Esophagus muscularis mucosa (tissue), 4 donors: ENCODE measurements around the gene MACROD2.

Source experiments
- EP300 ChIP-seq: sonication (generic); formaldehyde crosslinking; IDR thresholded peaks from one replicate; pipeline ENCODE4 v1.6.1; 2017; ENCODE audit warnings: antibody characterized with exemption
- POLR2A ChIP-seq: fragments of 450-650 bp; IDR thresholded peaks from one replicate; pipeline ENCODE4 v1.6.1; 2017; ENCODE audit warnings: antibody characterized with exemption, moderate library complexity, mild to moderate bottlenecking, low read depth
- TF ChIP-seq, protein P1 (sequence below), 3 experiments: fragments of 200-600 bp in 2 of 3; fragments of 450-650 bp in 1 of 3; sonication (generic) in 2 of 3; IDR thresholded peaks; one replicate each; pipeline ENCODE4 v1.5.1; 2017 to 2019; ENCODE audit warnings: antibody characterized with exemption in 3 of 3, mild to moderate bottlenecking in 2 of 3, moderate library complexity in 1 of 3

DNA sequence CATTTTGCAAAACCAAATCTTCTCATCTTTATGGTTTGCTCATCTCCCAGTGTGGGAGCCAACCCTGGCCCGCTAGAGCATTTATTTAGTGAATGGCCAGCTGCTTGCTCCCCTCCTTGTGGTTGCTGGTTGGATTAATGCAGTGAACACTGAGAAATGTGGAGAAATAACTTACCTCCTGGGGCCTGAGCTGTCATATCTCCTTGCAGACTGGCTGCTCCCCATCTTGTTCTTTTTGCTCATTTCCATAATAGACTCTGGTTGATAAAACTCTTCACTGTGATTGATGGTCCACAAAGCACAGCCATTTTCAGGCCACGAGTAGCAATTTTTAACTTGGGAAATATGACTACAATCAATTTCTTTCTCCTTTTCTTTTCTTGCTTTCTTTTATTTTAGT lies 1420.6 kb downstream of the MACROD2 start:
- TF ChIP-seq, protein P1, sequence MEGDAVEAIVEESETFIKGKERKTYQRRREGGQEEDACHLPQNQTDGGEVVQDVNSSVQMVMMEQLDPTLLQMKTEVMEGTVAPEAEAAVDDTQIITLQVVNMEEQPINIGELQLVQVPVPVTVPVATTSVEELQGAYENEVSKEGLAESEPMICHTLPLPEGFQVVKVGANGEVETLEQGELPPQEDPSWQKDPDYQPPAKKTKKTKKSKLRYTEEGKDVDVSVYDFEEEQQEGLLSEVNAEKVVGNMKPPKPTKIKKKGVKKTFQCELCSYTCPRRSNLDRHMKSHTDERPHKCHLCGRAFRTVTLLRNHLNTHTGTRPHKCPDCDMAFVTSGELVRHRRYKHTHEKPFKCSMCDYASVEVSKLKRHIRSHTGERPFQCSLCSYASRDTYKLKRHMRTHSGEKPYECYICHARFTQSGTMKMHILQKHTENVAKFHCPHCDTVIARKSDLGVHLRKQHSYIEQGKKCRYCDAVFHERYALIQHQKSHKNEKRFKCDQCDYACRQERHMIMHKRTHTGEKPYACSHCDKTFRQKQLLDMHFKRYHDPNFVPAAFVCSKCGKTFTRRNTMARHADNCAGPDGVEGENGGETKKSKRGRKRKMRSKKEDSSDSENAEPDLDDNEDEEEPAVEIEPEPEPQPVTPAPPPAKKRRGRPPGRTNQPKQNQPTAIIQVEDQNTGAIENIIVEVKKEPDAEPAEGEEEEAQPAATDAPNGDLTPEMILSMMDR (IDR thresholded peaks at IDR 0.05), result no peak
- TF ChIP-seq EP300, result no peak
- TF ChIP-seq POLR2A, result no peak
